ENCODE data around the gene POMT2.
"Not testable (repeated sequence)": the region's sequence is repeated elsewhere in the genome, so short reads cannot be mapped to it uniquely, and the experiment has no call there.

DNA sequence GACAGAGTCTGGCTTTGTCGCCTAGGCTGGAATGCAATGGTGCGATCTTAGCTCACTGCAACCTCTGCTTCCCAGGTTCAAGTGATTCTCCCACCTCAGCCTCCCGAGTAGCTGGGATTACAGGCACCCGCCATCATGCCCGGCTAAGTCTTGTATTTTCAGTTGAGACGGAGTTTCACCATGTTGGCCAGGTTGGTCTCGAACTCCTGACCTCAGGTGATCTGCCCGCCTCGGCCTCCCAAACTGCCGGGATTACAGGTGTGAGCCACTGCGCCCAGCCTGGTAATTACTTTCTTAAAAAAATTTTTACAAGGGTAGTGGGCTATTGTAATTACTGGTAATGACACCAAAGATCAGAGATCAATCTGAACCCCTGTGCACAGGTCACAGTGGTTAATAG is 1.9 kb downstream of the POMT2 start:
- TF ChIP-seq POLR2A (IDR thresholded peaks at IDR 0.05; ENCODE audit: low read length); GATA1 (IDR thresholded peaks at IDR 0.05; ENCODE audit: low read depth, low read length): not testable (repeated sequence)

All from erythroblast (primary cell).